Measurements from ENCODE around the gene ZNF319.

Gene ZNF319

DNA sequence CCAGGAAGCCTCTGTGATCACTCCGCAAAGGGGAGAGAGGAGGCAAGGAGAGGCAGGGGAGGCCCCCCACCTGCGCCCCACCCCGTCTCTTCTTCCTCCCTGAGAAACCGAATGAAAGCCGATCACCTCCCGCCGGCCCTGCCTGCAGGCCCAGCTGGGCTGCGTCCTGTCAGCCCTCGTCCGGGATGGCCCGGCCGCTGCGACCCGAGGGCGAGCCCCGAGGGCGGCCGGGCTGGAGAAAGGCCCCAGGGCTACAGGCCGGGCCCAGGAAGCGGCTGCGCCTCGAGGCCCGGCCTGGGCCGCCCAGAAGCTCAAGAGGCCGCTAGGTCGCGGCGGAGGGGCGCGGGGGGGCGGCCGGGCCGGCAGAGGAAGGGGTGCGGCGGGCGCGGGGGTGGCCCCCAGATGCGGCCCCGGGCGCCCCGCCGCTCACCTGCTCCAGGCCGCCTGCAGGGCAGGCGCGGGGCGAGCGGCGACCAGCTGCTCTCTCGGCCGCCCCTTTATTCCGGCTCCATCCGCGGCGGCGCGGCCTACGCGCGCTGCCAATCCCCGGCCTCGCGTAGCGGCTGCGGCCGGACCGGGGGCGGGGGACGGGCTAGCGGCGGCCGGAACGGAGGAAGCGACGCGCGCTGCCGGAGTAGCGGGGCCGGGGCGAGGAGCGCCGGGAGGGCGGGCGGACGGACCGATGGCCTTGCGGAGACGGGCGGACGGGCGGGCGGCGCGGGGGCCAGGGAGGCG is at the start of gene ZNF319:
TSS of gene ZNF319 (minus strand) at position 702 of the 735 bp plus-strand sequence. CDS start 2,407 bp downstream, outside the sequence.
- no peak for DNase-seq (ENCODE audit: low read depth in 4 of 4, low spot score in 1 of 4)

GRCh38 chr16:58049232-58050185 is 49.0 kb upstream of the ZNF319 start:
- no peak for DNase-seq (ENCODE audit: low read depth in 4 of 4, low spot score in 1 of 4)

- DNase-seq (ENCODE audit: low read depth in 4 of 4, low spot score in 1 of 4), result no peak
Measured at GRCh38 chr16:58048494-58049231, 48.2 kb upstream of the ZNF319 start.

DNA sequence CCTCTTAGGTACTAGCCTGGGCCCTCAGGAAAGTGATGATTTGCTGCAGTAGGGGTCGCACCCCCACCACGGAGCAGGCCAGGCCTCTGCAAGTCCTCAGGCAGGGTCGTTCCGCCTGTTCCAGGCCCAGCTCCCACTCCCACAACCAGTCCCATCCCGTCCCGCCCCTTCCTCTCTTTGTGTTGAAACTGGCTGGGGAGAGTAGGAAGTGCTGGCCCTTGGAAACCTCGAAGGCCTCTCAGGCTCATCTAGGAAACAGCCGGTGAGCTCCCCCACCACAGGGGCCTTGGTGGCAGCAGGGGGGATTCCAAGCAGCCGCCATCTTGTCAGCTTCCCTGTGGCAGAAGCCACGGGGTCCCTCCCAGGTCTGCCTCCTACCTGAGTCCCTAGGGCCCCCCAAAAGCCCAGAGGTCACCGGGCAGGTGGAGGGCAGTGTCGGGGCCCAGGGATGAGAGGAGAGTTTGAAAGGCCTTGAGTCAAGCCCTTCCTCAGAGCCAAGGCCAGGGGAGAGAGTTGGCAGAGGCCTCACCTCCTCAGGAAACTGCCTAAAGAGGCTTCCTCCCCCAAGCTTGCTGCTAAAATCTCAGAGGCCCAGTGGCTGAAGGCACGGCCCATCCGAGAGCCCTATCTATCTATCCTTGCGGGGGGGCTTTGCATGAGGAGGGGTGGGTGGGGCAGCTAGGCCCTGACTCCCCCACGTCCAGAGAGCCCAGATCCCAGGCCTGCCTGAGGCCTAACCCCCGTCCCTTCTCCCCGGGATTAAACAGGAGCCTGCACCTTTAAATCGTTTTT is 47.3 kb upstream of the ZNF319 start:
- no peak for DNase-seq (ENCODE audit: low read depth in 4 of 4, low spot score in 1 of 4)

DNA sequence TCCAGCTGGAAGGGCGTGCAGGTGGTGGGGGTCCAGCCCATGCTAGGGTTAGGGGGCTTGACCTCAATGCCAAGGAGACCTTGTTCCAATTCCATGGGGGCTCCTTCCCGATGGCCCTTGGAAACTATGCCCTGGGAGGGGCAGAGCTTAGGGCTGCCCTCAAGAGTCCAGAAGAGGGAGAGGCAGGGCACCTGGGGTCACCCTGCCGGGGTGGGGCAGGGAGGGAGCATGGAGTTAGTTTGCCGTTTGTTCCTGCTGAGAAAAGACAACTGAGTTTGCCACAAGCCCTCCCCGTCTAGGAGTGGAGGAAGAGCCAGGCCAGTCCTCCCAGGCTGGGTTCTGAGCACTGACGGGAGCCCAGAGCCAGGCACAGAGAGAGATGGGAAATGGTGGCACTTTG is 46.5 kb upstream of the ZNF319 start:
- no peak for DNase-seq (ENCODE audit: low read depth in 4 of 4, low spot score in 1 of 4)

- no peak for DNase-seq (ENCODE audit: low read depth in 4 of 4, low spot score in 1 of 4)
Measured at GRCh38 chr16:58046054-58046881, 45.8 kb upstream of the ZNF319 start.

- DNase-seq (ENCODE audit: low read depth in 4 of 4, low spot score in 1 of 4), result no peak
Measured at GRCh38 chr16:58045096-58045495, 44.6 kb upstream of the ZNF319 start.

- DNase-seq (ENCODE audit: low read depth in 4 of 4, low spot score in 1 of 4), result no peak
Measured at GRCh38 chr16:58044266-58045019, 44.0 kb upstream of the ZNF319 start.

DNA sequence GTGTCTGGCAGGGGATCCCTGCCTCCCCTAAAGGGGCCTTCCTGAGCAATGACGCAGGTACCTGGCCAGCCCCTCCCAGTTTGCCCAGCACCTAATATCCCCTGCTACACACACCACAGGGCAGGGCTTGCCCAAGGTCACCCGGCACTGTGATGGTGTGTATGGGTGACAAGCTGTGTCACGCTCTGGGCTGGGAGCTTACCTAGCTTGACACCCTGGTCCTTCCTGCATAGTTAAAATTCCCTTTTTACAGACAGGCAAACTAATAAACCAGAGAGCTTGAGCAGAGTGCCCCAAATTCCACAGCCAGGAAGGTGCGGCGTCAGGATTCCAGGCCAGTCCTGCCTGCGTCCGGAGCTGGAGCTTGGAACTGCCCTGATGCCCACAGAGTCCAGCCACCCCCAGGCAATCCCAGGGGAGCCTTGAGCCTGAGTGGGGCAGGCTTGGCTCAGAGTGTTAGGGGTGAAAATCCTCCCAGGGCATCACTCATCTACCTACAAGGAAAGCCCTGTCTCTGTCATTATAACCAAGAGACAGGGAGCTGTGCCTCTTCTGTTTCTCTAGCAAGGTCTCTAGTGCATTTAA is 43.2 kb upstream of the ZNF319 start:
- DNase-seq (ENCODE audit: low read depth in 4 of 4, low spot score in 1 of 4), result no peak

DNA sequence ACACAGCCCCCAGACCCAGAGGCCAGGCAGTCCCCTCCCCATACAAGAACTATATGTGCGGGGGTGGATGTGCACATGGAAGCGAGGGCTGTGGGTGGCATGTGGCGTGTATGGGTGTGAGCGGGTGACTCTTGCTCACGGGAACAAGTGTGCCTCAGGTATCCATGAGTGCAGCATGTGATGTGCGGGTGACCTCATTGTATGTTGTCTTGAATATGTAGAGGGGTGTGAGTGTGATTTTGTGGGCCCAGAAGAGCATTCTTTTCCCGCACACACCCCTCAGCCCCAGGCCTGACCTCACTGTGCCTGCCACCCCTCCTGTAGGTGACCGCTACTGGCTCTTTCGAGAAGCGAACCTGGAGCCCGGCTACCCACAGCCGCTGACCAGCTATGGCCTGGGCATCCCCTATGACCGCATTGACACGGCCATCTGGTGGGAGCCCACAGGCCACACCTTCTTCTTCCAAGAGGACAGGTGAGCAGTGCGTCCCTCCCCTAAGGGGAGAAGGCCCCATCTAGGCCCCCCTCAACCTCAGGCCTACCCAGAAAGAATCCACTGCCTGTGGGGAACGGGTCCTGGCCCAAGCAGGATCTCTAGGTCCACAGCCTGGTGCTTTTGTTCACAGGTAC is 42.5 kb upstream of the ZNF319 start:
- DNase-seq (ENCODE audit: low read depth in 4 of 4, low spot score in 1 of 4), result no peak

GRCh38 chr16:58042001-58042885 is 41.8 kb upstream of the ZNF319 start:
- DNase-seq (ENCODE audit: low read depth in 4 of 4, low spot score in 1 of 4), result no peak

DNA sequence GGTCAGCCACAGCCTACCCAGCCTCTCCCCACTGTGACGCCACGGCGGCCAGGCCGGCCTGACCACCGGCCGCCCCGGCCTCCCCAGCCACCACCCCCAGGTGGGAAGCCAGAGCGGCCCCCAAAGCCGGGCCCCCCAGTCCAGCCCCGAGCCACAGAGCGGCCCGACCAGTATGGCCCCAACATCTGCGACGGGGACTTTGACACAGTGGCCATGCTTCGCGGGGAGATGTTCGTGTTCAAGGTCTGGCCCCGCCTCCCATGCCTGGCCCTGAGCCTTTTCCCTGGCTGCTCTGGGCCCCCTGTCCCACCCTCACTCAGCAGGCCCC is 41.1 kb upstream of the ZNF319 start:
- DNase-seq (ENCODE audit: low read depth in 4 of 4, low spot score in 1 of 4), result no peak

DNA sequence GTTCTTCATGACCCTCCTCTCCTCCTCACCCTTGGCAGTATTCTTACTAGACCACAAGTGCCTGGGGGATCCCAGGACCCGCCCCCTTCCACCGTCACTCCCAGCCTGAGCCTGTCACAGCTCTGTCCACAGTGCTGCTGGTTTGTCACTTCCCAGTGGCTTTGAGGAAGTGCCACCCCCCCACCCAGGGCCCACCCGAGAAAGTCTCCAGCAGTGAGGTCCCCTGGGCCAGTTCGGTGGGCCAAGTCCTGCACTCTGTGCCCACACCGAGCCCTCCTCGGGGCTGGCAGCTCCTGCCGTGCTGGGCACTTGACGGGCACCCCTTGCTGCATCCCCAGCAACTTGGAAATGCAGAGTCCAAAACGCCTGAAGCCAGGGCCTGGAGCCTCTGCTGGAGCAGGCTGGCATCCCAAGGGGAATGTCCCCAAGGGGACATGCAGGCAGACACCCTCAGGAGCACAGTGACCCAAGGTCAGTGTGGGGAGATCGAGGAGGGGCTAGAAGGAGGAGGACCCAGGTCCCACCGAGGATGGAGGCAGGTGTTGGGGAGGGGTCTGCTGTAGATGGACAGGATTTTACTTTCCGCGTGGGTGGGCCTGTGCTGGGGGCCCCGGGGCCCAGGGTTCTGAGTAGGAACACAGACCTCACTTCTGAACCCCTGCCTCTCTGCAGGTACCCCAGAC is 40.6 kb upstream of the ZNF319 start:
- no peak for DNase-seq (ENCODE audit: low read depth in 4 of 4, low spot score in 1 of 4)

DNA sequence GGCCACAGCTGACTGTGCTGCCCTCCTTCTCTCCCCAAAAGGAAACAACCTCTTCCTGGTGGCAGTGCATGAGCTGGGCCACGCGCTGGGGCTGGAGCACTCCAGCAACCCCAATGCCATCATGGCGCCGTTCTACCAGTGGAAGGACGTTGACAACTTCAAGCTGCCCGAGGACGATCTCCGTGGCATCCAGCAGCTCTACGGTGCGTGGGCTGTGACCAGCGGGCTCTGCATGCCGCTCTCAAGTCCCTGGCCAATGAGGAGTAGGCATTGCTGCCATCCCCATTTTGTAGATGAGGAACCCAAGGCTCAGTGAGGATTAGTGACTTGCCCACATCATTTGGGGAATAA is 40.0 kb upstream of the ZNF319 start:
- DNase-seq (ENCODE audit: low read depth in 4 of 4, low spot score in 1 of 4), result no peak

- no peak for DNase-seq (ENCODE audit: low read depth in 4 of 4, low spot score in 1 of 4)
Measured at GRCh38 chr16:58039829-58040495, 39.5 kb upstream of the ZNF319 start.

- DNase-seq (ENCODE audit: low read depth in 4 of 4, low spot score in 1 of 4), result no peak
Measured at GRCh38 chr16:58038219-58038641, 37.8 kb upstream of the ZNF319 start.

Data from stimulated activated CD4-positive, alpha-beta T cell treated with anti-CD3 and anti-CD28 coated beads, Interleukin-1b, Interleukin-23, amount 100 ng/mL, for 24 hours (primary cell).